ENCODE results near the gene ZSCAN12.
"Not testable (repeated sequence)": the region's sequence is repeated elsewhere in the genome, so short reads cannot be mapped to it uniquely, and the experiment has no call there.

The ZSCAN12 gene

DNA sequence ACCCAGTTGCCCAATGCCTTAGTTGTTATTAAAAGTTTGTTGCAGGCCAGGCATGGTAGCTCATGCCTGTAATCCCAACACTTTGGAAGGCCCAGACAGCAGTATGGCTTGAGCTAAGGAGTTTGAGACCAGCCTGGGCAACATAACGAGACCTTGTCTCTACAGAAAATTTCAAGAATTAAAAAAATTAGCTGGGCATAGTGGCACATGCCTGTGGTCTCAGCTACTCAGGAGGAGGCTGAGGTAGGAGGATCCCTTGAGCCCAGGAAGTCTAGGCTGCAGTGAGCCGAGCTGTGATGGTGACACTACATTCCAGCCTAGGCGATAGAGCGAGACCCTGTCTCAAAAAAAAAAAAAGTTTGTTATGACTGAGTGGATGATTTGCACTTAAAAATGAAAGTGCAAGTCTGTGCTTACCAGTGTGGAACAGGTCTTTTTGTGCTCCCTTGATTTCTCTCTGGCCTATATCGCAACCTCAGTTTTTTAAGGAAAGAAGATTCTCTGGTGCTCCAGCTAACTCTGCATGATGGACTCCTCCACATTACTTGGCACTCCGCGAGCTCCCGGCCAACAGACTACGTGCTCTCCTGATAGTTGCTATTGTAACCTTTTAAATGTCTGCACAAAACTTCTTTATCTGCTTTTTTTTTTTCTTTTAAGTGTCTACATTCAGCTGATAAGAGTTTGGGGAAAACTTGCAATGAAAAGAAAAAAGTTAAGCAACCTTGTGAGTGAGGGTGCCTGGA, 27.7 kb downstream of the ZSCAN12 start:
- Histone ChIP-seq H3K4me1 (ENCODE audit: control insufficient read depth, insufficient read depth, low read length) (no peaks in the 10 kb centered on the region), H3K9me3 (ENCODE audit: control insufficient read depth, low read length) (no peaks in the 10 kb centered on the region), H3K36me3 (ENCODE audit: control insufficient read depth, insufficient read depth, low read length) (no peaks in the 10 kb centered on the region), H3K27me3 (ENCODE audit: control insufficient read depth, insufficient read depth, low read length, poor library complexity, severe bottlenecking) (no peaks in the 10 kb centered on the region), H3K27ac (ENCODE audit: insufficient read depth, low read depth, low read length, poor library complexity, severe bottlenecking) (no peak overlapping the region), H3K4me3 (ENCODE audit: insufficient read depth, low read depth, low read length) (no peak overlapping the region)
- WGBS, 2 experiments: 89 to 93% methylated on average over 9 of the region's 9 CpGs

DNA sequence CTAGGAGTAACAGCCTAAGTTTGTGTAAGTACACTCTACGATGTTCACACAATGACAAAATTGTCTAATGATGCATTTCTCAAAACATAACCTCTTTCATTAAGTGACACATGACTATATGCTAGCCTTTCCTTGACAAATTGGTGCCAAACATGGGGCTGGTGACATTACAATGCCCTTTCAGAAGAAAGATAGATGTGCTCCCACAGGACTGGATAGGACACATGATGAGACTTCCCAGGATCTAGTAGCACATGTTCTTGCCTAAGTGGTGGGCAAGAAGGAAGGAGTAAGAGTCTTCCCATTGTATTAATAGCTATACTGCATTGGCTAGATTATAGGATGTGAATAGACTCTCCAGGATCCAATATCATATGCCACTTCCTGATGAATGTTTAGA, 28.3 kb downstream of the ZSCAN12 start:
- no peaks in the 10 kb centered on the region for H3K27me3 ChIP-seq (ENCODE audit: control insufficient read depth, insufficient read depth, low read length, poor library complexity, severe bottlenecking)
- peaks cover 4% of the 10 kb centered on the region for H3K36me3 ChIP-seq (ENCODE audit: control insufficient read depth, insufficient read depth, low read length)
- no peaks in the 10 kb centered on the region for H3K9me3 ChIP-seq (ENCODE audit: control insufficient read depth, low read length)
- no peak overlapping the region for H3K27ac ChIP-seq (ENCODE audit: insufficient read depth, low read depth, low read length, poor library complexity, severe bottlenecking)
- WGBS, 2 experiments: 94 to 100% methylated on average over 1 of the region's 1 CpG
- H3K4me1 ChIP-seq (ENCODE audit: control insufficient read depth, insufficient read depth, low read length): no peaks in the 10 kb centered on the region
- H3K4me3 ChIP-seq (ENCODE audit: insufficient read depth, low read depth, low read length): no peak overlapping the region

DNA sequence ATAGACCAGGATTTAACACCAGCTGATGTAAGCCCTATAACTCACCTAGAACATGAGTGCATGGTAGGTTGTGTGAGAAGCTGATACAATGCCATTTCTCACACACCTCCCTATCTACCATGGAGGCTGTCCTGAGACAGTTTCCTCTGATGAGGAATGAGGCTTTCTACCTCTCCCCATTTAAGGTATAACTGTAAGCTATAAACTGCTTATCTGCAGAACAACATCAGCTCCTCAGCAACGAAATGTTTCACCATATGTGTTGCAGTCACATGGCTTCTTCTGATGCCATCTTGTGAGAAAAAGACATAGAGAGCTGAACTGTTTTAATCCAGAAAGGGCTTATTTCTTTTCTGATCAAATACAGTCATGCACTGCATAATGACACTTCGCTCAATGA, 29.1 kb downstream of the ZSCAN12 start:
- Histone ChIP-seq H3K36me3 (ENCODE audit: control insufficient read depth, insufficient read depth, low read length) (peaks cover 10% of the 10 kb centered on the region), H3K4me3 (ENCODE audit: insufficient read depth, low read depth, low read length) (no peak overlapping the region), H3K27me3 (ENCODE audit: control insufficient read depth, insufficient read depth, low read length, poor library complexity, severe bottlenecking) (no peaks in the 10 kb centered on the region), H3K4me1 (ENCODE audit: control insufficient read depth, insufficient read depth, low read length) (no peaks in the 10 kb centered on the region), H3K9me3 (ENCODE audit: control insufficient read depth, low read length) (no peaks in the 10 kb centered on the region), H3K27ac (ENCODE audit: insufficient read depth, low read depth, low read length, poor library complexity, severe bottlenecking) (no peak overlapping the region)
- WGBS, 2 experiments: 92 to 98% methylated on average over 2 of the region's 2 CpGs

- H3K4me1 ChIP-seq (ENCODE audit: control insufficient read depth, insufficient read depth, low read length): no peaks in the 10 kb centered on the region
- 95 to 98% methylated on average over 3 of the region's 3 CpGs for whole genome bisulfite sequencing, 2 experiments
- H3K4me3 ChIP-seq (ENCODE audit: insufficient read depth, low read depth, low read length): no peak overlapping the region
- no peaks in the 10 kb centered on the region for H3K9me3 ChIP-seq (ENCODE audit: control insufficient read depth, low read length)
- no peak overlapping the region for H3K27ac ChIP-seq (ENCODE audit: insufficient read depth, low read depth, low read length, poor library complexity, severe bottlenecking)
- H3K27me3 ChIP-seq (ENCODE audit: control insufficient read depth, insufficient read depth, low read length, poor library complexity, severe bottlenecking): no peaks in the 10 kb centered on the region
- H3K36me3 ChIP-seq (ENCODE audit: control insufficient read depth, insufficient read depth, low read length): peaks cover 14% of the 10 kb centered on the region
Measured at GRCh38 chr6:28369463-28369862, 30.1 kb downstream of the ZSCAN12 start.

- H3K27me3 ChIP-seq (ENCODE audit: control insufficient read depth, insufficient read depth, low read length, poor library complexity, severe bottlenecking): no peaks in the 10 kb centered on the region
- H3K36me3 ChIP-seq (ENCODE audit: control insufficient read depth, insufficient read depth, low read length): peaks cover 18% of the 10 kb centered on the region
- no peak overlapping the region for H3K27ac ChIP-seq (ENCODE audit: insufficient read depth, low read depth, low read length, poor library complexity, severe bottlenecking)
- no peak overlapping the region for H3K4me3 ChIP-seq (ENCODE audit: insufficient read depth, low read depth, low read length)
- 87 to 94% methylated on average over 3 to 4 of the region's 4 CpGs for WGBS, 2 experiments
- no peaks in the 10 kb centered on the region for H3K9me3 ChIP-seq (ENCODE audit: control insufficient read depth, low read length)
- H3K4me1 ChIP-seq (ENCODE audit: control insufficient read depth, insufficient read depth, low read length): no peaks in the 10 kb centered on the region
Measured at GRCh38 chr6:28368522-28368921, 31.0 kb downstream of the ZSCAN12 start.

GRCh38 chr6:28365590-28365989, 34.0 kb downstream of the ZSCAN12 start:
- WGBS, 2 experiments: 92 to 96% methylated on average over 4 of the region's 4 CpGs
- peaks cover 18% of the 10 kb centered on the region for H3K36me3 ChIP-seq (ENCODE audit: control insufficient read depth, insufficient read depth, low read length)

GRCh38 chr6:28360961-28361360, 38.6 kb downstream of the ZSCAN12 start:
- no peaks in the 10 kb centered on the region for H3K4me1 ChIP-seq (ENCODE audit: control insufficient read depth, insufficient read depth, low read length)
- no peak overlapping the region for H3K4me3 ChIP-seq (ENCODE audit: insufficient read depth, low read depth, low read length)
- H3K36me3 ChIP-seq (ENCODE audit: control insufficient read depth, insufficient read depth, low read length): peaks cover 12% of the 10 kb centered on the region
- H3K27ac ChIP-seq (ENCODE audit: insufficient read depth, low read depth, low read length, poor library complexity, severe bottlenecking): no peak overlapping the region
- 86 to 100% methylated on average over 1 to 2 of the region's 2 CpGs for WGBS, 2 experiments
- H3K9me3 ChIP-seq (ENCODE audit: control insufficient read depth, low read length): no peaks in the 10 kb centered on the region
- H3K27me3 ChIP-seq (ENCODE audit: control insufficient read depth, insufficient read depth, low read length, poor library complexity, severe bottlenecking): no peaks in the 10 kb centered on the region

More at GRCh38 chr6:28365590-28365989, 34.0 kb downstream of the ZSCAN12 start:
- H3K4me1 ChIP-seq (ENCODE audit: control insufficient read depth, insufficient read depth, low read length); H3K9me3 ChIP-seq (ENCODE audit: control insufficient read depth, low read length); H3K27ac ChIP-seq (ENCODE audit: insufficient read depth, low read depth, low read length, poor library complexity, severe bottlenecking); H3K4me3 ChIP-seq (ENCODE audit: insufficient read depth, low read depth, low read length); H3K27me3 ChIP-seq (ENCODE audit: control insufficient read depth, insufficient read depth, low read length, poor library complexity, severe bottlenecking): not testable (repeated sequence)

- H3K36me3 ChIP-seq (ENCODE audit: control insufficient read depth, insufficient read depth, low read length); H3K4me1 ChIP-seq (ENCODE audit: control insufficient read depth, insufficient read depth, low read length); H3K27ac ChIP-seq (ENCODE audit: insufficient read depth, low read depth, low read length, poor library complexity, severe bottlenecking); H3K9me3 ChIP-seq (ENCODE audit: control insufficient read depth, low read length); H3K4me3 ChIP-seq (ENCODE audit: insufficient read depth, low read depth, low read length); H3K27me3 ChIP-seq (ENCODE audit: control insufficient read depth, insufficient read depth, low read length, poor library complexity, severe bottlenecking): not testable (repeated sequence)
- WGBS, 2 experiments: 87 to 94% methylated on average over 13 of the region's 16 CpGs
Measured at GRCh38 chr6:28359562-28359961, 40.0 kb downstream of the ZSCAN12 start.

GRCh38 chr6:28357036-28357435, 42.5 kb downstream of the ZSCAN12 start:
- H3K36me3 ChIP-seq (ENCODE audit: control insufficient read depth, insufficient read depth, low read length): no peaks in the 10 kb centered on the region
- no peaks in the 10 kb centered on the region for H3K4me1 ChIP-seq (ENCODE audit: control insufficient read depth, insufficient read depth, low read length)
- 93 to 99% methylated on average over 6 of the region's 6 CpGs for WGBS, 2 experiments
- no peaks in the 10 kb centered on the region for H3K9me3 ChIP-seq (ENCODE audit: control insufficient read depth, low read length)
- H3K27me3 ChIP-seq (ENCODE audit: control insufficient read depth, insufficient read depth, low read length, poor library complexity, severe bottlenecking): no peaks in the 10 kb centered on the region
- no peak overlapping the region for H3K27ac ChIP-seq (ENCODE audit: insufficient read depth, low read depth, low read length, poor library complexity, severe bottlenecking)
- no peak overlapping the region for H3K4me3 ChIP-seq (ENCODE audit: insufficient read depth, low read depth, low read length)

DNA sequence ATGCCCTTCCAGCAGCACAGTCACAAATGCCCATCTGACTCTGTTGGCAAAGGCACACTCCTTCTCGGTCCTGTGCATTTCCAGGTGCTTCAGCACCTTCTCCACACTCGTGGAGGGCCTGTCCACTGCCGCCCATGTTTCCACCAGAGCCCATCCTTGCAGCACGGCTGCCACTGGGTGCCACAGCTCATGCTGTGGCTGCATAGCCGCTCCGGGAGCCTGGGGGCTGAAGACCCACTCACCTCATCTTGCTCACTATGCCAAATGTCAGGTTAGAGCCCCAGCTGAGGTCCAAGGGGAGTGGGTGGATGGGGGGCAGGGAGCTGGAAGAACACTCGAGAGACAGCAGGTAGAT, 42.9 kb downstream of the ZSCAN12 start:
- no peak overlapping the region for H3K27ac ChIP-seq (ENCODE audit: insufficient read depth, low read depth, low read length, poor library complexity, severe bottlenecking)
- 89 to 94% methylated on average over 7 of the region's 7 CpGs for WGBS, 2 experiments
- H3K27me3 ChIP-seq (ENCODE audit: control insufficient read depth, insufficient read depth, low read length, poor library complexity, severe bottlenecking): no peaks in the 10 kb centered on the region
- no peaks in the 10 kb centered on the region for H3K9me3 ChIP-seq (ENCODE audit: control insufficient read depth, low read length)
- H3K36me3 ChIP-seq (ENCODE audit: control insufficient read depth, insufficient read depth, low read length): no peaks in the 10 kb centered on the region
- no peaks in the 10 kb centered on the region for H3K4me1 ChIP-seq (ENCODE audit: control insufficient read depth, insufficient read depth, low read length)
- H3K4me3 ChIP-seq (ENCODE audit: insufficient read depth, low read depth, low read length): no peak overlapping the region

Data from ectodermal cell (in vitro differentiated cells).